HepG2 (cell line): ENCODE measurements around the gene HINT2. TPM values are rescaled to one million over a fixed set of nuclear protein-coding genes. Genes with fewer than 3 reads are reported as not detected.

Experiments used
- ATAC-seq: fragments of 200-7000 bp; cut with Tn5 transposase; 3 replicates; pipeline ENCODE4 v1.9.1; 2020; ENCODE audit warnings: mild to moderate bottlenecking, moderate library complexity
- BruUV-seq: library from RNA; stranded (reverse); fragments of 400-500 nt; replicated peaks from 2 replicates; lab custom pipeline; 2021; lab: Mats Ljungman, UMichigan
- CTCF ChIA-PET: fragments of 300-600 bp; formaldehyde crosslinking; extraction: SDS; loops from one replicate; lab custom pipeline; 2021; ENCODE audit warnings: low total read pairs, inconsistent platforms, low intra/inter-chr PET ratio; lab: Yijun Ruan, JAX
- POLR2A ChIA-PET: fragments of 350-600 bp; sonication (Branson Sonifier 250); formaldehyde crosslinking; loops from one replicate; lab custom pipeline; 2020; ENCODE audit warnings: antibody characterized with exemption, inconsistent platforms; lab: Yijun Ruan, JAX
- DNase-seq: peaks from one replicate; pipeline ENCODE4 v3.0.0-alpha.2; 2015; ENCODE audit warnings: low spot score
- FAIRE-seq: peaks from 3 replicates; lab custom pipeline; 2011; peaks lifted over from hg19 to GRCh38; lab: Jason Lieb, UNC
- H2AFZ ChIP-seq: one replicate; pipeline ENCODE4 v1.6.1; 2011; ENCODE audit warnings: low read length, inconsistent platforms
- H3K27ac ChIP-seq: fragments of 300-600 bp; 3 replicates; pipeline ENCODE4 v1.8.0; 2011; ENCODE audit warnings: mixed run types, mild to moderate bottlenecking, mixed read lengths, low read length, inconsistent platforms; ENCODE audit not compliant: insufficient read depth; ENCODE audit errors: extremely low read length
- H3K27me3 ChIP-seq, 2 experiments: fragments of 200-600 bp in 1 of 2; 2 replicates in 1 of 2; 3 replicates in 1 of 2; pipeline versions ENCODE4 v1.6.0 to v1.8.0; 2011; ENCODE audit warnings: low read length in 2 of 2, mild to moderate bottlenecking in 2 of 2, moderate library complexity in 2 of 2, inconsistent platforms in 1 of 2; ENCODE audit not compliant: insufficient read depth in 2 of 2, control insufficient read depth in 1 of 2
- H3K36me3 ChIP-seq, 2 experiments: fragments of 200-600 bp in 1 of 2; replicated peaks in 1 of 2; 2 replicates in 1 of 2; 3 replicates in 1 of 2; pipeline versions ENCODE4 v1.5.1 to v1.8.0; 2011; ENCODE audit warnings: low read length in 2 of 2, inconsistent platforms in 1 of 2; ENCODE audit not compliant: insufficient read depth in 2 of 2, control insufficient read depth in 1 of 2
- H3K4me1 ChIP-seq: 2 replicates; pipeline ENCODE4 v1.5.1; 2012; ENCODE audit warnings: low read length, inconsistent platforms; ENCODE audit not compliant: insufficient read depth
- H3K4me2 ChIP-seq: 2 replicates; pipeline ENCODE4 v1.6.0; 2011; ENCODE audit warnings: low read depth, low read length, inconsistent platforms
- H3K4me3 ChIP-seq, 3 experiments: fragments of 200-600 bp in 1 of 3; sonication (generic), shearing (Covaris generic) in 1 of 3; replicated peaks in 1 of 3; 2 replicates each; pipeline ENCODE4 v1.5.1; 2011 to 2016; ENCODE audit warnings: low read length in 3 of 3, inconsistent platforms in 2 of 3, low read depth in 2 of 3, mild to moderate bottlenecking in 2 of 3, control low read depth in 1 of 3, mixed read lengths in 1 of 3; ENCODE audit not compliant: insufficient read depth in 1 of 3
- H3K79me2 ChIP-seq: one replicate; pipeline ENCODE4 v1.6.1; 2011; ENCODE audit warnings: low read length, inconsistent platforms; ENCODE audit not compliant: insufficient read depth
- H3K9ac ChIP-seq: 2 replicates; pipeline ENCODE4 v1.6.0; 2011; ENCODE audit warnings: mild to moderate bottlenecking, low read depth, low read length, inconsistent platforms; ENCODE audit not compliant: insufficient read depth
- H3K9me3 ChIP-seq: 2 replicates; pipeline ENCODE4 v1.5.1; 2012; ENCODE audit warnings: mild to moderate bottlenecking, low read length
- H4K20me1 ChIP-seq: 2 replicates; pipeline ENCODE4 v1.6.0; 2011; ENCODE audit warnings: inconsistent platforms, mild to moderate bottlenecking, low read length, moderate library complexity; ENCODE audit not compliant: insufficient read depth
- BCL6 ChIP-seq: IDR thresholded peaks from 2 replicates; pipeline ENCODE4 v1.6.1; 2016; ENCODE audit warnings: missing genetic modification reagents, missing compliant biosample characterization
- KDM5B ChIP-seq: sonication (generic); formaldehyde crosslinking; IDR thresholded peaks from 2 replicates; pipeline ENCODE4 v1.4.0; 2020; ENCODE audit warnings: missing genetic modification reagents, mild to moderate bottlenecking, borderline replicate concordance
- KLF12 ChIP-seq: sonication (generic); formaldehyde crosslinking; IDR thresholded peaks from 2 replicates; pipeline ENCODE4 v1.4.0; 2020; ENCODE audit warnings: missing genetic modification reagents, borderline replicate concordance
- LCORL ChIP-seq, 2 experiments: fragments of 450-650 bp in 1 of 2; sonication (generic) in 1 of 2; formaldehyde crosslinking in 1 of 2; IDR thresholded peaks; 2 replicates each; pipeline versions ENCODE4 v1.5.0 to v1.6.1; 2017 to 2020; ENCODE audit warnings: antibody characterized with exemption in 1 of 2, missing genetic modification reagents in 1 of 2
- MAF1 ChIP-seq: sonication (generic); formaldehyde crosslinking; IDR thresholded peaks from 2 replicates; pipeline ENCODE4 v1.5.0; 2020; ENCODE audit warnings: missing genetic modification reagents, borderline replicate concordance
- NCOA1 ChIP-seq: sonication (generic); formaldehyde crosslinking; IDR thresholded peaks from 2 replicates; pipeline ENCODE4 v1.9.0; 2021; ENCODE audit warnings: missing genetic modification reagents
- POLR2G ChIP-seq: fragments of 200-400 bp; formaldehyde crosslinking; IDR thresholded peaks from 2 replicates; pipeline ENCODE4 v1.6.1; 2018; ENCODE audit warnings: mild to moderate bottlenecking, low read depth, low read length, moderate library complexity
- SETDB1 ChIP-seq: sonication (generic); formaldehyde crosslinking; IDR thresholded peaks from 2 replicates; pipeline ENCODE4 v1.5.1; 2020; ENCODE audit warnings: missing genetic modification reagents, mild to moderate bottlenecking, borderline replicate concordance
- ZBTB38 ChIP-seq: sonication (generic); formaldehyde crosslinking; IDR thresholded peaks from 2 replicates; pipeline ENCODE4 v1.5.1; 2020; ENCODE audit warnings: mild to moderate bottlenecking, missing genetic modification reagents
- ZFP36 ChIP-seq: fragments of 150-350 bp; IDR thresholded peaks from 2 replicates; pipeline ENCODE4 v1.6.1; 2018; ENCODE audit warnings: borderline replicate concordance, low read length, low read depth; ENCODE audit not compliant: partially characterized antibody
- ZNF484 ChIP-seq: sonication (generic); formaldehyde crosslinking; IDR thresholded peaks from 2 replicates; pipeline ENCODE4 v1.5.1; 2020; ENCODE audit warnings: mild to moderate bottlenecking, low read depth, missing genetic modification reagents, borderline replicate concordance
- ZNF605 ChIP-seq: sonication (generic); formaldehyde crosslinking; IDR thresholded peaks from 2 replicates; pipeline ENCODE4 v1.8.0; 2022; ENCODE audit warnings: mild to moderate bottlenecking, missing genetic modification reagents
- ZNF746 ChIP-seq: sonication (generic); formaldehyde crosslinking; IDR thresholded peaks from 2 replicates; pipeline ENCODE4 v1.8.0; 2022; ENCODE audit warnings: mild to moderate bottlenecking, missing genetic modification reagents
- WGBS: methylation state at CpG from one replicate; pipeline ENCODE4 v1.1.6; 2017; ENCODE audit warnings: low lambda C conversion rate; 5-methylcytosine and 5-hydroxymethylcytosine counted together
- in situ Hi-C: cut with HindIII; loops from 2 replicates; pipeline ENCODE4 v1.10.0; 2017; ENCODE audit warnings: low pct_unique_long_range_greater_than_20kb; ENCODE audit not compliant: extremely low pct_ligation_motif_present
- intact Hi-C: fragments of 100-400 bp; cut with micrococcal nuclease; formaldehyde crosslinking; loops from one replicate; pipeline ENCODE4 v1.10.0; 2022; ENCODE audit not compliant: unreplicated experiment
- polyA plus RNA-seq, 8 experiments: library from polyadenylated mRNA; depleted of rRNA in 3 of 8; stranded (reverse) in 7 of 8; unstranded in 1 of 8; fragments of >200 nt; fragmentation: Illumina TruSeq in 4 of 8; extraction: Trizol in 4 of 8; gene quantifications; 2 replicates each; pipeline versions ENCODE4 v1.2.1 to v1.2.3, GENCODE V29; 2011 to 2016; ENCODE audit warnings: low read depth in 4 of 8, missing spikeins in 1 of 8, mixed read lengths in 1 of 8; ENCODE audit not compliant: insufficient read depth in 1 of 8
- total RNA-seq, 5 experiments: library from RNA; depleted of rRNA; stranded (reverse); fragments of >200 nt; fragmentation: Illumina TruSeq; extraction: Trizol; gene quantifications; 2 replicates each; pipeline ENCODE4 v1.2.3, GENCODE V29; 2016; ENCODE audit warnings: low read depth in 1 of 5
- TF ChIP-seq, protein P1 (sequence below): sonication (generic); formaldehyde crosslinking; IDR thresholded peaks from 2 replicates; pipeline ENCODE4 v1.5.0; 2020; ENCODE audit warnings: mild to moderate bottlenecking, missing genetic modification reagents
- TF ChIP-seq, protein P2 (sequence below): sonication (generic); formaldehyde crosslinking; conservative IDR thresholded peaks from 2 replicates; pipeline ENCODE4 v1.4.0; 2020; ENCODE audit warnings: missing genetic modification reagents

Gene HINT2
- total and polyA plus RNA-seq, 2 of the 13 experiments (the other 11 are each of a cell fraction or from before 2014, with no cell fraction given): 37.9 to 56.2 TPM

GRCh38 chr9:35801328-35802128, 13.3 kb downstream of the HINT2 start:
- H3K9me3 ChIP-seq: no peaks in the 10 kb centered on the region
- ATAC-seq (peak; percentile 94), DNase-seq (peak; percentile 56), FAIRE-seq (peak; percentile 73)
- H3K36me3 ChIP-seq: peaks cover 0 to 2% of the 10 kb centered on the region in 2 experiments; a peak in 2 of 5 replicates
- H3K9ac ChIP-seq: 0 out of 2 replicates have a peak overlapping the region, but pooled peaks have one; percentile 32
- H3K4me3 ChIP-seq: peak overlapping the region in 1 of 3 experiments; percentile 15; a peak in 2 of 6 replicates
- CTCF ChIA-PET: no interaction called here
- H4K20me1 ChIP-seq: no peaks in the 10 kb centered on the region
- peaks cover 27% of the 10 kb centered on the region for H3K4me1 ChIP-seq
- no peaks in the 10 kb centered on the region for H3K79me2 ChIP-seq
- in situ Hi-C loops (no loop called here), intact Hi-C loops (no loop called here)
- 67% methylated on average over 11 of the region's 13 CpGs for WGBS
- no peak overlapping the region for H2AFZ ChIP-seq
- H3K4me2 ChIP-seq: peak overlapping the region; percentile 59
- H3K27me3 ChIP-seq: no peaks in the 10 kb centered on the region
- BruUV-seq: no TSS peak
- H3K27ac ChIP-seq: peak overlapping the region; percentile 69
- POLR2A ChIA-PET: interaction anchor here (0.9 to 2.4 kb wide), 4 partner anchors 11 to 119 kb away, joined by 3 to 13 read pairs (median 4); partner anchors contain the start of genes GBA2, HINT2, RGP1 and SPAG8
- no peak for TF ChIP-seq POLR2G
- no peak for TF ChIP-seq ZNF746 (CRISPR knock-in tag)
- TF ChIP-seq LCORL (IDR thresholded peaks at IDR 0.05): no peak
- TF ChIP-seq LCORL (CRISPR knock-in tag; IDR thresholded peaks at IDR 0.05): peak; percentile 62
- no peak for TF ChIP-seq NCOA1 (CRISPR knock-in tag)
- TF ChIP-seq, protein P1, sequence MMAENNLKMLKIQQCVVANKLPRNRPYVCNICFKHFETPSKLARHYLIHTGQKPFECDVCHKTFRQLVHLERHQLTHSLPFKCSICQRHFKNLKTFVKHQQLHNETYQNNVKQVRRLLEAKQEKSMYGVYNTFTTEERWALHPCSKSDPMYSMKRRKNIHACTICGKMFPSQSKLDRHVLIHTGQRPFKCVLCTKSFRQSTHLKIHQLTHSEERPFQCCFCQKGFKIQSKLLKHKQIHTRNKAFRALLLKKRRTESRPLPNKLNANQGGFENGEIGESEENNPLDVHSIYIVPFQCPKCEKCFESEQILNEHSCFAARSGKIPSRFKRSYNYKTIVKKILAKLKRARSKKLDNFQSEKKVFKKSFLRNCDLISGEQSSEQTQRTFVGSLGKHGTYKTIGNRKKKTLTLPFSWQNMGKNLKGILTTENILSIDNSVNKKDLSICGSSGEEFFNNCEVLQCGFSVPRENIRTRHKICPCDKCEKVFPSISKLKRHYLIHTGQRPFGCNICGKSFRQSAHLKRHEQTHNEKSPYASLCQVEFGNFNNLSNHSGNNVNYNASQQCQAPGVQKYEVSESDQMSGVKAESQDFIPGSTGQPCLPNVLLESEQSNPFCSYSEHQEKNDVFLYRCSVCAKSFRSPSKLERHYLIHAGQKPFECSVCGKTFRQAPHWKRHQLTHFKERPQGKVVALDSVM (CRISPR knock-in tag): no peak
- TF ChIP-seq BCL6: peak; percentile 49
- no peak for TF ChIP-seq ZNF484
- TF ChIP-seq ZBTB38: peak; percentile 41; the same call in 1 of the 2 replicates
- TF ChIP-seq, protein P2, sequence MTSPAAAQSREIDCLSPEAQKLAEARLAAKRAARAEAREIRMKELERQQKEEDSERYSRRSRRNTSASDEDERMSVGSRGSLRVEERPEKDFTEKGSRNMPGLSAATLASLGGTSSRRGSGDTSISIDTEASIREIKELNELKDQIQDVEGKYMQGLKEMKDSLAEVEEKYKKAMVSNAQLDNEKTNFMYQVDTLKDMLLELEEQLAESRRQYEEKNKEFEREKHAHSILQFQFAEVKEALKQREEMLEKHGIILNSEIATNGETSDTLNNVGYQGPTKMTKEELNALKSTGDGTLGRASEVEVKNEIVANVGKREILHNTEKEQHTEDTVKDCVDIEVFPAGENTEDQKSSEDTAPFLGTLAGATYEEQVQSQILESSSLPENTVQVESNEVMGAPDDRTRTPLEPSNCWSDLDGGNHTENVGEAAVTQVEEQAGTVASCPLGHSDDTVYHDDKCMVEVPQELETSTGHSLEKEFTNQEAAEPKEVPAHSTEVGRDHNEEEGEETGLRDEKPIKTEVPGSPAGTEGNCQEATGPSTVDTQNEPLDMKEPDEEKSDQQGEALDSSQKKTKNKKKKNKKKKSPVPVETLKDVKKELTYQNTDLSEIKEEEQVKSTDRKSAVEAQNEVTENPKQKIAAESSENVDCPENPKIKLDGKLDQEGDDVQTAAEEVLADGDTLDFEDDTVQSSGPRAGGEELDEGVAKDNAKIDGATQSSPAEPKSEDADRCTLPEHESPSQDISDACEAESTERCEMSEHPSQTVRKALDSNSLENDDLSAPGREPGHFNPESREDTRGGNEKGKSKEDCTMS (CRISPR knock-in tag): no peak
- peak; percentile 49; the same call in 1 of the 2 replicates for TF ChIP-seq ZNF605 (CRISPR knock-in tag)
- 0 out of 2 replicates have a peak, but pooled peaks have one; percentile 28 for TF ChIP-seq KDM5B
- TF ChIP-seq SETDB1 (CRISPR knock-in tag): no peak
- TF ChIP-seq KLF12 (CRISPR knock-in tag): no peak
- no peak for TF ChIP-seq ZFP36
- no peak for TF ChIP-seq MAF1
